Measurements from ENCODE around the gene COL27A1.

DNA sequence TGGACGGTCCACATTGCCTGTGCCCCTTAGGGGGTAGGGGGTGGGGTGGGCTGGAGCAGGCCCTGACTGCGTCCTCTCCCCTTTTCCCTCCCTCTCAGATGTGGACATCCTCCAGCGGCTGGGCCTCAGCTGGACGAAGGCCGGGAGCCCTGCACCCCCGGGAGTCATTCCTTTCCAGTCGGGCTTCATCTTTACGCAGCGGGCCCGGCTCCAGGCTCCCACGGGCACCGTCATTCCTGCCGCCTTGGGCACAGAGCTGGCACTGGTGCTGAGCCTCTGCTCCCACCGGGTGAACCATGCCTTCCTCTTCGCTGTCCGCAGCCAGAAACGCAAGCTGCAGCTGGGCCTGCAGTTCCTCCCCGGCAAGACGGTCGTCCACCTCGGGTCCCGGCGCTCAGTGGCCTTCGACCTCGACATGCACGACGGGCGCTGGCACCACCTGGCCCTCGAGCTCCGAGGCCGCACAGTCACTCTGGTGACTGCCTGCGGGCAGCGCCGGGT lies 12.3 kb downstream of the COL27A1 start:
- TF ChIP-seq, protein P1, sequence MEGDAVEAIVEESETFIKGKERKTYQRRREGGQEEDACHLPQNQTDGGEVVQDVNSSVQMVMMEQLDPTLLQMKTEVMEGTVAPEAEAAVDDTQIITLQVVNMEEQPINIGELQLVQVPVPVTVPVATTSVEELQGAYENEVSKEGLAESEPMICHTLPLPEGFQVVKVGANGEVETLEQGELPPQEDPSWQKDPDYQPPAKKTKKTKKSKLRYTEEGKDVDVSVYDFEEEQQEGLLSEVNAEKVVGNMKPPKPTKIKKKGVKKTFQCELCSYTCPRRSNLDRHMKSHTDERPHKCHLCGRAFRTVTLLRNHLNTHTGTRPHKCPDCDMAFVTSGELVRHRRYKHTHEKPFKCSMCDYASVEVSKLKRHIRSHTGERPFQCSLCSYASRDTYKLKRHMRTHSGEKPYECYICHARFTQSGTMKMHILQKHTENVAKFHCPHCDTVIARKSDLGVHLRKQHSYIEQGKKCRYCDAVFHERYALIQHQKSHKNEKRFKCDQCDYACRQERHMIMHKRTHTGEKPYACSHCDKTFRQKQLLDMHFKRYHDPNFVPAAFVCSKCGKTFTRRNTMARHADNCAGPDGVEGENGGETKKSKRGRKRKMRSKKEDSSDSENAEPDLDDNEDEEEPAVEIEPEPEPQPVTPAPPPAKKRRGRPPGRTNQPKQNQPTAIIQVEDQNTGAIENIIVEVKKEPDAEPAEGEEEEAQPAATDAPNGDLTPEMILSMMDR (IDR thresholded peaks at IDR 0.05; ENCODE audit: poor library complexity), result no peak
- TF ChIP-seq EZH2 (IDR thresholded peaks at IDR 0.05; ENCODE audit: borderline replicate concordance), result no peak
- no peak for TF ChIP-seq EZH2phosphoT487 (IDR thresholded peaks at IDR 0.05; ENCODE audit: low read depth, severe bottlenecking, unreplicated experiment)
